NCI-H1417 (cell line): ENCODE data around the gene TMPO.
"Not testable (repeated sequence)": the region's sequence is repeated elsewhere in the genome, so short reads cannot be mapped to it uniquely, and the experiment has no call there.

ENCODE experiments used
- DNase-seq, 3 experiments: peaks; one replicate each; lab custom pipeline; 2025; lab: John Stamatoyannopoulos, UW

Gene TMPO

GRCh38 chr12:98578821-98579220 lies 63.4 kb downstream of the TMPO start:
- no peak for DNase-seq

GRCh38 chr12:98579347-98579746 lies 64.0 kb downstream of the TMPO start:
- DNase-seq, result no peak

GRCh38 chr12:98579835-98580234 lies 64.4 kb downstream of the TMPO start:
- DNase-seq, result no peak

- DNase-seq, result no peak
Measured at GRCh38 chr12:98580695-98581094, 65.3 kb downstream of the TMPO start.

- DNase-seq, result no peak
Measured at GRCh38 chr12:98581101-98581500, 65.7 kb downstream of the TMPO start.

GRCh38 chr12:98582093-98582492 lies 66.7 kb downstream of the TMPO start:
- DNase-seq, result no peak

GRCh38 chr12:98587084-98587483 lies 71.7 kb downstream of the TMPO start:
- peak in 2 of 3 experiments; percentile 19 to 96 for DNase-seq

GRCh38 chr12:98591209-98591608 lies 75.8 kb downstream of the TMPO start:
- no peak for DNase-seq

GRCh38 chr12:98592825-98593322 lies 77.5 kb downstream of the TMPO start:
- no peak for DNase-seq

- peak; percentile 98 to 99 (median 99) for DNase-seq
Measured at GRCh38 chr12:98593351-98594049, 78.1 kb downstream of the TMPO start, which contains the start of gene SLC25A3. Gene SLC25A3 (plus strand): TSS chr12:98593686. CDS start chr12:98593979, 293 bp downstream.

- DNase-seq, result peak in 2 of 3 experiments; percentile 70 to 73
Measured at GRCh38 chr12:98594050-98594835, 78.9 kb downstream of the TMPO start.

GRCh38 chr12:98595243-98595988 lies 80.0 kb downstream of the TMPO start:
- no peak for DNase-seq

- not testable (repeated sequence) for DNase-seq
Measured at GRCh38 chr12:98597313-98597712, 81.9 kb downstream of the TMPO start.
